GM12878 (cell line): Measurements from ENCODE around the gene ULK1. TPM values are rescaled to one million over a fixed set of nuclear protein-coding genes. Genes with fewer than 3 reads are reported as not detected.

Experiments used
- ATAC-seq: fragments of 200-7000 bp; cut with Tn5 transposase; 3 replicates; pipeline ENCODE4 v1.9.1; 2020; ENCODE audit warnings: mild to moderate bottlenecking, moderate library complexity
- BruUV-seq: library from RNA; stranded (reverse); fragments of 400-500 nt; replicated peaks from 2 replicates; lab custom pipeline; 2021; lab: Mats Ljungman, UMichigan
- CTCF ChIA-PET: fragments of 300-600 bp; sonication (Branson Sonifier 250); formaldehyde crosslinking; extraction: SDS; loops from one replicate; lab custom pipeline; 2021; ENCODE audit warnings: inconsistent platforms; lab: Yijun Ruan, JAX
- POLR2A ChIA-PET: fragments of 350-600 bp; formaldehyde crosslinking; extraction: SDS; loops from one replicate; lab custom pipeline; 2021; ENCODE audit warnings: inconsistent platforms; lab: Charles Lee
- RAD21 ChIA-PET: fragments of 300-600 bp; sonication (Branson Sonifier 250); formaldehyde crosslinking; loops from one replicate; lab custom pipeline; 2023; ENCODE audit warnings: antibody characterized with exemption; ENCODE audit not compliant: unreplicated experiment; lab: Charles Lee
- SMC1A ChIA-PET: fragments of 300-600 bp; sonication (Branson Sonifier 250); formaldehyde crosslinking; loops from one replicate; lab custom pipeline; 2023; ENCODE audit not compliant: unreplicated experiment, uncharacterized antibody; lab: Charles Lee
- DNase-seq: peaks from one replicate; pipeline ENCODE4 v3.0.0-alpha.2; 2011; ENCODE audit warnings: low read depth, low spot score
- FAIRE-seq: peaks from 3 replicates; lab custom pipeline; 2011; peaks lifted over from hg19 to GRCh38; lab: Jason Lieb, UNC
- H2AFZ ChIP-seq: 2 replicates; pipeline ENCODE4 v1.6.0; 2011; ENCODE audit warnings: low read depth, low read length, control low read depth; ENCODE audit not compliant: control insufficient read depth
- H3K27ac ChIP-seq: 2 replicates; pipeline ENCODE4 v1.5.1; 2011; ENCODE audit warnings: control low read depth; ENCODE audit not compliant: control insufficient read depth, insufficient read depth
- H3K27me3 ChIP-seq, 2 experiments: replicated peaks in 1 of 2; 2 replicates each; pipeline versions ENCODE4 v1.6.0 to v1.6.1; 2011; ENCODE audit warnings: low read length in 1 of 2; ENCODE audit not compliant: control insufficient read depth in 2 of 2, insufficient read depth in 2 of 2
- H3K36me3 ChIP-seq, 2 experiments: 2 replicates each; pipeline ENCODE4 v1.5.1; 2011; ENCODE audit warnings: low read length in 1 of 2; ENCODE audit not compliant: control insufficient read depth in 2 of 2, insufficient read depth in 2 of 2
- H3K4me1 ChIP-seq: 2 replicates; pipeline ENCODE4 v1.6.1; 2011; ENCODE audit warnings: mild to moderate bottlenecking, low read length, moderate library complexity, mixed read lengths; ENCODE audit not compliant: control insufficient read depth, insufficient read depth
- H3K4me2 ChIP-seq: 2 replicates; pipeline ENCODE4 v1.6.0; 2011; ENCODE audit warnings: control low read depth; ENCODE audit not compliant: control insufficient read depth, insufficient read depth
- H3K4me3 ChIP-seq: fragments of 200-600 bp; sonication (generic); 2 replicates; pipeline ENCODE4 v1.5.1; 2016
- H3K79me2 ChIP-seq: 2 replicates; pipeline ENCODE4 v1.6.0; 2011; ENCODE audit warnings: low read length; ENCODE audit not compliant: control insufficient read depth, insufficient read depth
- H3K9ac ChIP-seq: 2 replicates; pipeline ENCODE4 v1.8.0; 2011; ENCODE audit warnings: low read length, control low read depth, mixed read lengths; ENCODE audit not compliant: control insufficient read depth, insufficient read depth
- H3K9me3 ChIP-seq: replicated peaks from 3 replicates; pipeline ENCODE4 v1.5.1; 2011; ENCODE audit warnings: mild to moderate bottlenecking, low read length; ENCODE audit not compliant: control insufficient read depth, insufficient read depth
- H4K20me1 ChIP-seq: 2 replicates; pipeline ENCODE4 v1.6.0; 2011; ENCODE audit not compliant: control insufficient read depth, insufficient read depth
- ASH2L ChIP-seq: fragments of 300-600, 200-600 bp; sonication (generic); IDR thresholded peaks from 2 replicates; pipeline ENCODE4 v1.6.1; 2017; ENCODE audit warnings: low read depth, mild to moderate bottlenecking, borderline replicate concordance
- DPF2 ChIP-seq: fragments of 450-650 bp; IDR thresholded peaks from 2 replicates; pipeline ENCODE4 v1.6.1; 2017; ENCODE audit warnings: mild to moderate bottlenecking
- EZH2 ChIP-seq: IDR thresholded peaks from 2 replicates; pipeline ENCODE4 v1.6.1; 2012; ENCODE audit warnings: low read depth, mild to moderate bottlenecking, control low read depth, inconsistent platforms, low read length, borderline replicate concordance; ENCODE audit not compliant: control insufficient read depth
- JUNB ChIP-seq: IDR thresholded peaks from 2 replicates; pipeline ENCODE4 v1.6.1; 2016; ENCODE audit warnings: antibody characterized with exemption, mild to moderate bottlenecking
- SP1 ChIP-seq: IDR thresholded peaks from one replicate; pipeline ENCODE4 v1.6.1; 2011; ENCODE audit warnings: low read depth, low read length
- ZNF622 ChIP-seq: fragments of 450-650 bp; IDR thresholded peaks from 2 replicates; pipeline ENCODE4 v1.6.1; 2017; ENCODE audit warnings: mild to moderate bottlenecking, inconsistent platforms
- ZNF687 ChIP-seq: fragments of 450-650 bp; IDR thresholded peaks from 2 replicates; pipeline ENCODE4 v1.6.1; 2017; ENCODE audit warnings: mild to moderate bottlenecking, moderate library complexity
- WGBS: methylation state at CpG from one replicate; pipeline ENCODE4 v1.1.6; 2016; ENCODE audit warnings: low lambda C conversion rate; ENCODE audit not compliant: insufficient replicate concordance, insufficient coverage; ENCODE audit errors: missing lambda C conversion rate; 5-methylcytosine and 5-hydroxymethylcytosine counted together
- in situ Hi-C: fragments of 300-500 bp; cut with MboI; formaldehyde crosslinking; loops from 9 replicates; pipeline ENCODE4 v1.14.3; 2018; ENCODE audit warnings: mixed read lengths
- intact Hi-C: fragments of 100-400 bp; cut with micrococcal nuclease; formaldehyde crosslinking; loops from one replicate; pipeline ENCODE4 v1.14.2; 2022; ENCODE audit not compliant: unreplicated experiment
- polyA plus RNA-seq, 11 experiments: library from polyadenylated mRNA; depleted of rRNA in 4 of 11; unstranded in 6 of 11; stranded (reverse) in 5 of 11; fragments of >200 nt; fragmentation: Nextera tagmentation in 4 of 11; fragmentation: Illumina TruSeq in 1 of 11; extraction: Ambion mirVana in 4 of 11; extraction: Trizol in 1 of 11; gene quantifications; 1 replicate in 1 of 11; 2 replicates in 10 of 11; pipeline versions ENCODE4 v1.2.1 to v1.2.3, GENCODE V29; 2011 to 2016; ENCODE audit warnings: inconsistent platforms in 2 of 11, missing spikeins in 2 of 11, low read depth in 1 of 11
- total RNA-seq, 4 experiments: library from RNA; depleted of rRNA in 3 of 4; stranded (reverse); fragments of >200 nt in 3 of 4; fragmentation: Illumina TruSeq in 1 of 4; extraction: Trizol in 1 of 4; gene quantifications; 2 replicates each; pipeline versions ENCODE4 v1.2.1 to v1.2.3, GENCODE V29; 2013 to 2021

Gene ULK1
- total and polyA plus RNA-seq, 10 of the 15 experiments (the other 5 are each of a cell fraction or from before 2014, with no cell fraction given), result 0.13 to 14.1 (median 1.5) TPM

GRCh38 chr12:131938082-131938481, 43.7 kb downstream of the ULK1 start:
- ATAC-seq, result no peak
- DNase-seq, result no peak
- no peaks in the 10 kb centered on the region for H3K79me2 ChIP-seq
- ChIA-PET POLR2A (no interaction called here), RAD21 (no interaction called here), SMC1A (no interaction called here), CTCF (interaction anchor here (0.7 kb wide), 1 partner anchor 1374 kb away, joined by 3 read pairs; no protein-coding TSS in a partner anchor)
- no TSS peak for BruUV-seq
- H3K4me2 ChIP-seq, result no peak overlapping the region
- intact Hi-C loops (no loop called here), in situ Hi-C loops (no loop called here)
- H3K27ac ChIP-seq, result no peak overlapping the region
- H3K27me3 ChIP-seq, result no peaks in the 10 kb centered on the region
- no peak overlapping the region for H3K4me3 ChIP-seq
- H2AFZ ChIP-seq, result no peak overlapping the region
- H3K36me3 ChIP-seq, result peaks cover 12 to 35% of the 10 kb centered on the region in 2 experiments
- H4K20me1 ChIP-seq, result 0 out of 2 replicates have a peak, but pooled peaks cover 2% of the 10 kb centered on the region
- TF ChIP-seq EZH2 (no peak), ZNF687 (no peak), SP1 (no peak), DPF2 (no peak), ZNF622 (no peak), JUNB (no peak), ASH2L (no peak)
- no peaks in the 10 kb centered on the region for H3K4me1 ChIP-seq
- 90% methylated on average over 7 of the region's 7 CpGs for WGBS
- FAIRE-seq, result no peak
- H3K9me3 ChIP-seq, result no peaks in the 10 kb centered on the region
- H3K9ac ChIP-seq, result no peak overlapping the region
